Measurements from ENCODE around the gene WRAP53.

Gene WRAP53

GRCh38 chr17:7745748-7746470 is 57.6 kb downstream of the WRAP53 start:
- no peak for DNase-seq (ENCODE audit: low spot score)

GRCh38 chr17:7747635-7748071 is 59.4 kb downstream of the WRAP53 start:
- DNase-seq (ENCODE audit: low spot score) = no peak

GRCh38 chr17:7748076-7748775 is 59.9 kb downstream of the WRAP53 start:
- no peak for DNase-seq (ENCODE audit: low spot score)

- DNase-seq (ENCODE audit: low spot score) = no peak
Observed at GRCh38 chr17:7750321-7750821, 62.1 kb downstream of the WRAP53 start.

Data from left forelimb (tissue), 1 donor.